Umbilical cord (tissue), 2 donors: ENCODE measurements around the gene SEL1L3. TPM values are rescaled to one million over a fixed set of nuclear protein-coding genes. Genes with fewer than 3 reads are reported as not detected.
"Not testable (repeated sequence)": the region's sequence is repeated elsewhere in the genome, so short reads cannot be mapped to it uniquely, and the experiment has no call there.

ENCODE experiments used
- DNase-seq: peaks from one replicate; pipeline ENCODE4 v3.0.0-alpha.2; 2015; ENCODE audit warnings: low spot score
- total RNA-seq: library from RNA; depleted of rRNA; stranded (reverse); fragments of >200 nt; gene quantifications from one replicate; pipeline ENCODE4 v1.2.3, GENCODE V29; 2014; ENCODE audit warnings: low replicate concordance; ENCODE audit not compliant: insufficient read depth

The SEL1L3 gene
- total RNA-seq, 1 donor from 2014 or later, result 9.1 TPM

DNA sequence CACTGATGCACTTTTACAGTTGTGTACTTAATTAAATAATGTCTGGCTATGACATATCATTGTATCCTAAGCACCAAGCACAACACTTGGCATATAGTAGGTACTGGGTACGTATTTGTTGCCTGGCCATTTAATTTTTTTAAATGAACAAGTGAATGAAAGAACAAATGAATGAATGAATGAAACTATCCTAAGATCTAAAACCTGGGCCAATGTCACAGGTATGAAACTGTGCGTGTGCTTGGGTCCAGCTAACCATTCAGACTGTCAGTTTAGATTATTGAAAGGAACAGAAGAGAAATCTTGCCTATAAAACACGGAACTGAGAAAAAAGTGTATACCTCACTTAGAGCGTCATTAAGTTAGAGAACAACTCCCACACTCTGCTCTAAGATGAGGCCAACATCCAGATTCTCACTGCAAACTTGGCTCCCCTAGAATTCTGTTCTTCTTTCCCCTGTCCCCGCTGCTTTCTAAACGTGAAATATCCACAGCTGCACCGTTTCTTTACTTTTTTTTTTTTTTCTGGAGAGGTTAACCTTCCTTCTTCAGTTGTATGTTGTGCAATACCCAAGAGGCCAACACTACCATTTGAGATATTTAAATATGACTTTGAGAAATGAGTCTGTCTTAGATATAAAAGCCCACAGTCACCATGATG is 17.3 kb upstream of the SEL1L3 start:
- peak; percentile 49 for DNase-seq

DNA sequence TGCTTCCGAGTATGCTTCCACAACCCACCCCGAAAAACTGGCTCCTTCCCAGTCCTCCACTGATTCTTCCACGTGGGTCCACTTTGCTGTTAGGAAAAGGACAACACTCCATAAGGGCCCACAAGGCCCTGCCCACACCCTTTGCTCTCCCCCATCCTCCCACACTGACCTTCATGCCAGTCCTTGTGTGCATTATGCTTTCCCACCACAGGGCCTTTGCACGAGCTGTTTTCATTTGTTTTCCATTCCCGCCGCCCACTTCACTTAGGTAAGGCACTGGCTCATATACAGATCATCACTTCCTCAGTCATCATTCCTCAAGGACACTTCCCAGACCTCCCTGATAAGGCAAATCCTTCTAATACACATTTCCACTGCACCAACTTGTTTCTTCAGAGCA is 16.8 kb upstream of the SEL1L3 start:
- DNase-seq, result no peak

- DNase-seq, result no peak
Measured at GRCh38 chr4:25879091-25879584, 16.4 kb upstream of the SEL1L3 start.

GRCh38 chr4:25878676-25879075 is 15.9 kb upstream of the SEL1L3 start:
- DNase-seq, result no peak

GRCh38 chr4:25875281-25875745 is 12.5 kb upstream of the SEL1L3 start:
- DNase-seq, result no peak

DNA sequence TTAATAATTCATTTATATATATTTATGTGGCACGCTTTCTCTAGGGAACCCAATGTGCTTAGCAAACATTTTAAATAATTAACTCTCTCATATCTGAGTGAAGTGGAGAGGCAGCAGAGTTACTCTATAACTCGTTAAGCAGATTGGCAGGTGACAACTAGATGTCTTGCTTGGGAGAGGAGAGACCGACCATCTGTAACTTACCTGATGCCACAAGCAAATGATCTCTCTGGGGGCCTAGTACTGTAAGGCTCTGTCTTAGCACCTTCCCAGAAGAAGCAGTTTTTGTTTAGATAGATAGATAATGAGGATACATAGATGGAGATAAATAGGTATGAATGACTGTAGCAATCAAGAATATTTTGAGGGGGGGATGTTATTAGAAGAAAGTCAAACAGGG is 11.9 kb upstream of the SEL1L3 start:
- DNase-seq, result no peak

DNA sequence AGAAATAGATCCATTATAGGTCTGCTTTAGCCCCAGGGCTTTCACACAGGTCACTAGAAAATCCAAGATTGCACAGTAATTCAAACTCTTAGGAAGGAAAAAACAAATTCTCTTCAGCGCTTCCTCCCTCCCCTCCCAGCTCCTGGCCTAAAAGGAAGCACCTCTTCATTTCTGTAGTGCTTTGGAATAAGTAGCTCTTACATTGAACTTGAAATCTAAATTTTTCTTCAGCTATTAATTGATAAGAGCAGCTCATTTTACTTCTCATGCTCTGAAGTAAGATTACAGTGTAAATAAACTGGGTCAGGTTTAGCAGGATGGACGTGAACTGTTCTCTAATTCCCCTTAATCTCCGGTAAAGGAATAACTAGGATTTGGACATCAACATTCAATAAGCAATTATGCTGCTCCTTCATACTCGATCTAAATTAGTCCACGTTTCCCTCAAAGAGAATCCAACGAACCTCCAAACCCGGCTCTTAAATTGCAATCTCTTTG is 10.9 kb upstream of the SEL1L3 start:
- DNase-seq, result no peak

- no peak for DNase-seq
Measured at GRCh38 chr4:25872851-25873631, 10.3 kb upstream of the SEL1L3 start.

DNA sequence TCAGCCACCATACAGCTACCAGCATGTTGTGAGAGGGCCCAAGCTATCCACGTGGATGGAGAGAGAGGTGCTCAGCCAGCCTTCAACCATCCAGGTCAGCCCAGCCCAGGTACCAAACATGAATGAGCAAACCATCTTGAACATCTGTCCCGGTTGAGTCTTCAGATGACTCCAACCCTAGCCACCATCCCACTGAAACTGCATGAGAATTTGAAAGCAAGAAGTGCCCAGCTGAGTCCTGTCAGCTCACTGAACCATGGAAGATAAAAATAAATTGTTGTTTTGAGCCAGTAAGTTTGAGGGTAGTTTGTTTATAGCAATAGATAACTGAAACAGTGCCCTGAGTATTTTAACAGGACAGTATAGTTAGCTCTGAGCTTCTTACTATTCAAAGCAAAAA is 7.3 kb upstream of the SEL1L3 start:
- DNase-seq, result no peak

- no peak for DNase-seq
Measured at GRCh38 chr4:25867781-25868294, 5.0 kb upstream of the SEL1L3 start.

DNA sequence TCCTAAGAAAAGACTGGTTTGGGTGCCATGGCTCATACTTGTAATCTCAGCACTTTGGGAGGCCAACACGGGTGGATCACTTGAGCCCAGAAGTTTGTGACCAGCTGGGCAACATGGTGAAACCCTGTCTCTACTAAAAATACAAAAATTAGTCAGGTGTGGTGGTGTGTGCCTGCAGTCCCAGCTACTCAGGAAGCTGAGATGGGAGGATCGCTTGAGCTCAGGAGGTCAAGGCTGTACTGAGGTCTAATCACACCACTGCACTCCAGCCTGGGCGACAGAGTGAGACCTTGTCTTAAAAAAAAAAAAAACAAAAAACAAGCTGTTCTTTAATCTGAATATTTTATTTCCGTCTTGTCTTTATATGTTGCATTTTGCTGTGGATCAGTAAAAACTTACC is 3.6 kb upstream of the SEL1L3 start:
- not testable (repeated sequence) for DNase-seq

DNA sequence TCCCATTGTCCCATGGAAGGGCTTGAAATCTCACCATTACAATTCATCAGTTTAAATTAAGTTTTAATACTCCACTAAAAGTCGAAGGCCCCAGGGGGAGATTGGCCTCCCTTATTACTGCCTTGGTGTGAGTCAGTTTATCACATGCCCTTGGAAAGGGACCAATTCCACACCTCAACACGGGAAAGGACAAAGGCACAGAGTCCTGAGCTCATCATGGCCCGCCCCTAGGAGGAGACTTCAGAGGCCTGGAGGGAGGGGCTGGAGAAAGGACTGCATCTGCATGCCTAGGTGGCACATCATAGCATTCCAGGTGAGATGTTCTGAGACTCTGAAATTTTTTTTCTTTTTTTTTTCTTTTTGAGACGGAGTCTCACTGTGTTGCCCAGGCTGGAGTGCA is 2.8 kb upstream of the SEL1L3 start:
- DNase-seq, result no peak

- no peak for DNase-seq
Measured at GRCh38 chr4:25863831-25864418, 1.1 kb upstream of the SEL1L3 start.

- DNase-seq, result no peak
Measured at GRCh38 chr4:25863347-25863784, 578 bp upstream of the SEL1L3 start.

GRCh38 chr4:25861951-25862410 is 807 bp downstream of the SEL1L3 start:
- peak; percentile 43 for DNase-seq

DNA sequence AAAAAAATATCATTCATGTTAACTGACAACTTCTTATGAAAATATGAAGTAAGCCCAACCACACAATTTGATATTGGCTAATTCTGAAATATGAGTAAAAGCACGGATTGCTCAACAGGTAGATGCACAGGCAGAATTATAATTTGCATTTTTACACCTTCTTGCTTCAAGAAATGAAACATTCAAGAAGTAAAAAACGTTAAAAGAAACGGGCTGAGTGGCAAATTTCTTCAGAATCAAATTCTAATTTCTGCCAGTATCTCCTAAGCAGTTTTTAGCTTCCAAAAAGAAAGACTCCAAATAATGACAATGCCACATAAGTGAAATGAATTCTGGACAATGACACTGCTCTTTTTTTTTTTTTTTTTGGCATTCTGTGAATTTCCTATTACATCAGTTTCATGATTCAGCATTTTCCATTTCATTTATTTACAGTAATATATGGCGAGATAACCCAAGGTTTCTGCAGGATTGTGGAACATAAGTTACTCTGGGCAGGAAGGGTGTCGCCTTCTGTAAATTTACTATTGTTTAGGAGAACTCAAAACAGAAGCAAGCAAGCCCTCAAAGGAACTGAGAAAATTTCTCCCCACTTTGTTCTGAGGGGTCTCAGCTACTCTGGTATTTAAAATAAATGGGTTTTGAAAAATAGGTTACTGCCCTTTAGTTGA is 1.4 kb downstream of the SEL1L3 start:
- DNase-seq, result peak; percentile 40

GRCh38 chr4:25860586-25861279 is 2.1 kb downstream of the SEL1L3 start:
- no peak for DNase-seq

DNA sequence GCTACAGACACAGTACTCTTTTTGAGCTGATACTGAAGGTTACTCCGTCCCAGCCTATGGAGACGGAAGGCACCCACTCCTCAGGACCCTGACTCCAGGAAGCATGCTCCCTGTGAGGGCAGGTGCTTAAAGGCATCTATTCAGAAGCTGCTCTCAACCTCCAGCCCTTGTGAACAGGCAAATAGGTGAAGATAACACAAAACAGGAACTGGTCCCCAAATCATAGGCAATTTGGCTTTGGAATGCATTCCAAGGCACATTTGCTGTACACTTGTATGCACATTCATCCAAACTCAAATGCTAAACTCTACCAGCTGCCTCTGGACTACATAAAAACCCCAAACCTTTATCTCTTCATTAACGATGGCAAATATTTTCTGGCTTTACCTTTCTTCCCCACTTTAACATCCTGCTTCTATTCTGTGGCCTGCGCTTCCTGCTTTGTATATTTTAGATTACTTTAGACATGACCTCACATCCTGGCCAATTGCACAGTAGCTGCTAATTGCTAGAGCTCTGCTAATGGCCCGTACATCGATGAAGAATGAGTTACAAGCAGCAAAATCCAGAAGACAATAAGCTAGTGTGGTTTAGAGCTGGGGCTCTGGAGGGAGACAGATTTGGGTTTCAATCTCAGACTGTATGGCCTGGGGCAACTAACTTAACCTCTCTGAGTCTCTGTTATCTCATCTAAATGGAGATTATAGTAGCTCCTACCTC is 3.2 kb downstream of the SEL1L3 start:
- no peak for DNase-seq

DNA sequence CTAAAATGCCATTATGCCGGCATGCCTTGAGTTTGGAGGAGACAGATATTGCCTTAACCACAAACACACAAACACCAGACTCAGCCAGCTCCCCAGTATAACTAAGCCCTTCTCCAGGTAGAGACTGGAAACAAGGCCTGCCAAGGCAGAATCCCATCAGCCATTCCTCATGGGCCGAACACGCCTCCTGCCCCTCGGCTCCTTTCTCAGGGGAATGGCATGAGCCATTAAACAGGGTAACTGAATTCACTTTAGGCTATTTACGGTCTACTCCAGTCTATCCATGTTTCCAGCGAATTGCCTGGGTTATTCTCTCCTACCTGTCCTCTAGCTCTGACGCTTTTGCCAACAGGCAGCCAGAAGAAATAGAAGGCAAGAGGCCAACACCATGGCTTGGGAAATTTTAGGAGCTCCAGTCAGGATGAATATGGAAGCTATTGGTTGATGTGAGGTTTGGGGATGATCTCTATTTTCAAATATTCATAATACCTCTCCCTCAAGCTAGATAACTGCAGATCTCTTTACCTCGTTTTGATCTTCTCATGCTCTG is 4.9 kb downstream of the SEL1L3 start:
- DNase-seq, result no peak

GRCh38 chr4:25857403-25857802 is 5.4 kb downstream of the SEL1L3 start:
- no peak for DNase-seq
